HG03095 (cell line): ENCODE data around the gene PWWP2B.

Experiments
- ATAC-seq: cut with Tn5 transposase; IDR thresholded peaks from one replicate; pipeline ENCODE4 v1.9.1; 2021; ENCODE audit warnings: moderate library complexity; ENCODE audit not compliant: unreplicated experiment

The PWWP2B gene

DNA sequence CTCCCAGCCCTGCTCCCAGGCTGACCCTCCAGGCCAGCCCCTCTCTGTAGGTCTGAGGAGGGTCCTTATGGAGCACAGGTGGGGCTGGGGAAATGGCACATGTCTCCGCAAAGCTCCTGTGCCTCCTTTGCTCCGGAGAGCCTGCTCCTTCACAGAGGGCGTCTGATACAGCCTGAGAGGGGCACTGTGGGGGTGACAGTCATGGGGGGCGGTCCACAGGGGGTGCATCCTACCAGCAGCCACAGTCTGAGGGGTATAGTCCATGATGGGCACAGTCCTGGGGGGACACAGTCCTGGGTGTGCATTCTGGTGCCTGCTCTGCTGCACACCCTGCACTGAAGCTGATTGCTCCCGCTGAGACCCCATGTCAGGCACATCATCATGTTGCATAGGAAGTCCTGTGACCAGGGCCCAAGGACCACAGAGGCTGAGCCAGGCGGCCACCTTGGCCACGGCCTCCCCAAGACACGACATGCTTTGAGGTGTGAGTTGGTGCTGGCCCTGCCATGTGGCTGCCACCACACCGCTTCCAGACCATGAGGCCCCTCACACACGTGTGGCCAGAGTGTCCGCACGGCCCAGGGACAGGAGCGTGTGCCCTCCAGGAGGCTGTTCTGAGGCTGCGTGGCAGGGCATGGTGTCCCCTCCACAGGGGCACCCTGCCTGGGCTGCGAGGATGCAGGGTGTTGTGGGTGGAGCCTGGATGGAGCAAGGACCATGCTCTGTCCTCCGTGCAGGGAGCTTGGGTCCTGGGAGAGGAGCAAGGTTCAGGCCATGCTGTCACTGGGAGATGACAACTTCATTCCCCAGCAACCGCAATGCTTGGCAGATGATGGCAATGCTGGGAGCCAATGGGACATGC, 59.2 kb downstream of the PWWP2B start:
- ATAC-seq, result no peak

DNA sequence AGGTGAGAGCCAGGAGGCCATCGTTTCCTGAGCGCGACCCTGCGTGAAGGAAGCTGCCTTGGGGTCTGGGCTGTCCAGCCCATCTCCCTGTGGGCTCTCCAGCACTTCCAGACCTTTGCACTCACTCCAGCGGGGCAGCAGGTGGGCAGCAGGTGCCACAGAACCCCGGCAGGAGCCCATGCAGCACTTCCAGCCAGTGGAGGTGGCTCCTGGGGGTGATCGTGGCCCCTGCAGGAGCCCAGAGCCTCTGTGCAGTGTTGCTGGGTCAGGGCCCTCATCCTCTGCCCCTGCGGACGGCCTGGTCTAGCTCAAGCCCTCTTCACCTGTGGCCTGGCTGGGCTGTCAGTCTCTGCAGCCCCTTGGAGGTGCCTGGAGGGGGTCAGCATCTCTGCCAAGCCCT, 59.9 kb downstream of the PWWP2B start:
- ATAC-seq, result no peak

DNA sequence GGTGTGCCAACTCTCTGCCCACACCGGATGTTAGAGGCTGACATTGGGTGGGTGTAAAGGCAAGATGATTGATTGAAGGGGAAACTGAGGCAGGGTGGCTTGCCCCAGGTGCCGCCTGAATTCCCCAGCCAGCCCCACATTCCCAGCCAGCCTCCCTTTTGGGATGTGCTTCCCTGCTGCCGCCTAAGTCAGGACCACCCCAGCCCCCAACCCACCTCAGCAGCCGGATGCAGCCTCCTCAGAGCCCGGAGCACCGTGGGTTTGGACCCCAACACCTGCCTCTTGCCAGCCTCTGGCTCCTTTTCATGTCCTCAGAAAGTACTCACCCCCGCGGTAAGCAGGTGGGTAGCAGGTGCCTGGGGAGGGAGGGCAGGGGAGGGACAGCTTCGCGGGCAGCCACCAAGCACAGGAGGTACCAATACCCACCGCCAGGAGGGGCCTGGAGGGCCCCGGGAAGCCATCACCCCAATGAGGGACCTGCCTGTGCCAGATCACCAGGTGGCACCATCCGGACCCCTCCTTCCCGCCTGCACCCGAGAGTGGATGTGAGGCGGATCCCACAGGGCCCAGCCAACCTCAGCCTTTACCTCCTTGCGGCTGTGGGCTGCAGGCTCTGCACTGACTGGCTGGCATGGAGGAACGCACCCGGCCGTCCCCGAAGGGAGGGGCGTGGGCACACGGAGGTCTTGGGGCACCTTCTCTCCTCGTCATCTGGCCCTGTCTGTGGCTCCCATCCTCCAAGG, 60.5 kb downstream of the PWWP2B start:
- ATAC-seq, result no peak

DNA sequence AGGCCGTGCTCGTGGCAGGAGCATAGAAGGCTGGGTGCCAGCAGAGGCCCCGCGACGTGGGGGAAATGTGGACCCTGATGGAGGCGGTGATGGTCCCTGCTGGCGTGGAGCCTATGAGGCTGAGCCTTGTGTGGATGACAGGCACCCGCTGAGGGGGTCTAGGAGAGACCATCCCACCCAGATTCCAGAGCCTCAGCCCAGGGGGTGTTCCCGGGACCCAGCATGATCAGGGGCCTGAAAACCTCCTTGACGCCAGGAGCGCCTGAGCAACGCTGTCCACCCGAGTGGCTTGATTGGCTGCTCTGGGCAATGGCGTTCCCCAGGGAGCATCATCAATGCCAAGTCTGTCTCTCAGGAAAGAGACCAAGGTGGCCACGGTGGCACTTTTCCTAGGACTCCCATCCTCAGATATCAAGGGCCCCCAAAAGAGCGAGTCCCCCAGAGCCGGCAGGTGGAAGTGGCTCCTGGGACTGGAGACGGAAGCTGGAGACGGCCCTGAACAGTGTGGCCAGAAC, 61.1 kb downstream of the PWWP2B start:
- ATAC-seq, result no peak

DNA sequence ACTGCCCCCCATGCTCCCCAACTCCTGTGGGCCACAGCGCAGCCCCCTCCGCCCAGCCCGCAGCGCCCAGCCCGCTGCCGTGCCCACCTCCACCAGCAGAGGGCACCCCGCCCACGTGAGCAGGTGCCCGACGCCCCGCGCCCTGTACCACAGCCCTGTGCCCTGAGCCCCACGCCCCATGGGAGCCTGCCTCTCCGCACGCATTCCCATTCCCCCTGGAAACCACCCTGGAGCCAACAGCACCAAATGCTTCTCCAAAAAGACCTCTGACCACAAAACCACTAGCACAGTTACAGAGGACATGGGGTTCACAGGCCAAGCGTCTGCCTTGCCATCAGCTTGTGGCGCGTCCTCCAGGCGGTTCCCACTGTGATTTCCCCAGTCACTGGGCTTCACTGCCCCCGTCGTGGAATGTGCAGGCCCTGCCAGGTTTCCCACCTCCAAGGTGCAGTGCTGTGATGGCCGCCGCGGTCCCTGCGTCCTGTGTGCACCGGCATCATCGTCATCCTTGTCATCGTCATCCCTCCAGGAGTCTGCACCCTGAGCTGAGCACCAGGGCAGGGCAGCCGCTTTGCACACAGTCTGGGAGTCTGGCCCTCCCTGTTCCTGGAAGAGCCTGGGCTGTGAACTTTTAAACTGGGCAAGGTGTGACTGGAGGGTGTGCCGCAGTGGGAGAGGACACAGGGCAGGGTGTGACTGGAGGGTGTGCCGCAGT, 61.7 kb downstream of the PWWP2B start:
- no peak for ATAC-seq

DNA sequence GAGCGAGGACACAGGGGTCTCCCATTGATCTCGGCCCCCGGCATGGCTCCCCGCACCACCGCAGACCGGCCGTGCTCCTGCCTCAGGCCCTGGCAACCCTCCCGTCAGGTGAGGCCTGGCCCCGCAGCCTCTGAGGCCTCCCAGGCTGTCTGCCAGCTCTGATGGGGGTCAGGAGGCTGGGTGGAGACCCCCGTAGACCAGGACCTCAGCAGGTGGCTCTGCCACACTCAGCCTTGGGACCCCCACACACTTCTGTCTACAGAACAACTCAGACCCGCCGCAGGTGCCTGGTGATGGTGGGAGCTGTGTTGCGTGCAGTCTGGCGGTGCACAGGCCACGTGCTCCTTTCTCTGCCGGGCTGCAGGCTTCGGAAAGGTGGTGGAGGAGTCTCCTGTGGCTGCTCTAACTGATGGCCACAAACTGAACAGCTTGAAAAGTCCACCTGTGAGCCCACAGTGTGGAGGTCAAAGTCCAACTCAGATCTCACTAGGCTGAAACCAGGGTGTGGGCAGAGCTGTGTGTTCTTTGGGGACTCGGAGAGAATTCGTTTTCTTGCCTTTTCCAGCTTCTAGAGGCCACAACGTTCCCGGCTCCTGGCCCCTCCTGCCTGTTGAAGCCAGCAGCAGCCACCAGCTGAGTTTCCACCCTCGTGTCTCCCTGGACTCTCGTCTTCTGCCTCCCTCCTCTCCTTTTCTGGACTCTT, 62.5 kb downstream of the PWWP2B start:
- no peak for ATAC-seq

DNA sequence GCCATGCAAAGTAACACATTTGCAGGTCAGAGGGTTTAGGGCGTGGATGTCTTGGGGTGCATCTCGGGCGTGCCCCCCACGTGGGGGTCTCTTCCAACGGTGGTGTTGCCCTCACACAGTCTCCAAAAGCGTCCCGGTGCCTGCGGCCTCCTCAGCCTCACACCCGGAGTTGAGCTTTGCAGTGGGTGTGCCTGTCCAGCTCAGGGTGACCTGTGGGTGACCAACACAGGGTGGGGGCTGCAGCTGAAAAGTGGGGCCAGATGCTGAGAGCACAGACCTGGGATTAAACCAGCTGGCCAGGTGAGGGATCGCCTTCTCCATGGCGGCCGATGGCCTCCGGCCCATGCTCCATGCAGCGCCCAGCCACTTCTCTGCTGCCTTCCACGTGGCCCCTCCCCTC, 63.1 kb downstream of the PWWP2B start:
- ATAC-seq, result no peak

DNA sequence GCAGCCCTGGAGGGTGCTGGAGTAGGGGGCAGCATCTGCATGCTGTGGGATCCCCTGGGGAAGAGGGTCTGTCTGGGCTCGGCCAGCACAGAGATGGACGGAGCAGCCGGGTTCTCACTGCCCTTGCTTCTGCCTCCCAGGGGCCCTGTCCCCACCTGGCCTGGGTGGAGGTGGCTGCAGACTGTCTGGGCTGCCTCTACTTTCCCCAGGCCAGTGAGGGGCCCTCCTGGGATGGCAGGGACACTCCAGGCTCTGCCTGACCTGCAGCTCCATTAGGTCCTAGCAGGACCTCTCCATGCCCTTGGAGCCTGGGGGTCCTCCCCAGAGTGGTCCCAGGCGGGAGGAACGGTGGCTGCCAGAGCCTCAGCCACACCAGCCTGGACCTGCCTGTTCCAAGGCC, 63.7 kb downstream of the PWWP2B start:
- no peak for ATAC-seq

DNA sequence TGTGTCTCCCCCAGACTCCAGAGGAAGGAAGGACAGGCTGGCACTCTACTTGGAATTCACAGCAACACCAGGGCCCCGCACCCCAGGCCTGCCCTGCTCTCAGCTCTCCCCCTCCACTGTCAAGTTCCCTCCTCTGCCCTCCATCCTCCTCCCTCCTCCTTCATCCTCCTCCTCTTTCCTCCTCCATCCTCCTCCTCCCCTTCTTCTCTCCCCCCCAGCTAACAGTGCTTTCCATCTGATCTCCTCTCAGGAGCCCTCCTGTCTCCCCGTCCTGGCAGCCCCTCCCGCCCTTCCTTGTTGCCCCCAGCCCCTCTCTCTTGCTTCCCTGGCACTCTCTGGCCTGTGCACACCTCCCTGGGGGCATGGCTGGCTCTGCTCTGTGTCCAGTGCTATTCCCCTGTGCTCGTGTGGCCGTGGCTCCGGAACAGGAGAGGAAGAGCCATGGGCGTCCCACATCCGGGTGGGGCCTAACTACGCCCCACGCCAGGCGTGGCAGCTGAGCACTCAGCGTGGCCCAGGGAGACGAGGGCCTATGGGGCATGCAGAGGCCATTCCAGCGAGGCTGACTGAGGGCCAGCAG, 64.2 kb downstream of the PWWP2B start:
- no peak for ATAC-seq

DNA sequence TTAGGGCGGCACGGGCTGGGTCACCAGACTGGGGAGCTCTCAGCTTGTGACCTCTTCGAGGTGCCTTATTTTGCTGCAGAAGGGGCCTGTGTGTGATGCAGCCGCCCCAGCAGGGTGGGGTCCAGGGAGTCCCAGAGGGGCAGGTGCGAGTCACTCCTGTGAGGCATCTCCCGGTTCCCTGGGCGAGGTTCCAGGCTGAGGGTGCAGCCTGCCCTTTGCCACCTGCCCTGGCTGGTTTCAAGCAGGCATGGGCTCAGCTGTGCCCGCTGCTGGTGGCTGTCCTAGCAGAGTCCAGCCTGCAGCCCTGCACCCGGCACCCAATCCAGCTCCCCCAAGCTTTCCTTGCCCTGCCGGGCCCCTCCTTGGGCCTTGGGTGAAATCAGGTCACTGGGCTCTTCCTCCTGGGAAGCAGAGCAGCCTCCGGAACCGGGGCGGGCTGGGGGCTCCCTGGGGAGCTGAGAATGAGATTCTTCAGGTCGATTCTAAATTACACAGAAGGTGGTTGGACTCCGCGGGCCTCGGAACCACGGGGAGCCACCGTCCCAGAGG, 64.8 kb downstream of the PWWP2B start:
- no peak for ATAC-seq

DNA sequence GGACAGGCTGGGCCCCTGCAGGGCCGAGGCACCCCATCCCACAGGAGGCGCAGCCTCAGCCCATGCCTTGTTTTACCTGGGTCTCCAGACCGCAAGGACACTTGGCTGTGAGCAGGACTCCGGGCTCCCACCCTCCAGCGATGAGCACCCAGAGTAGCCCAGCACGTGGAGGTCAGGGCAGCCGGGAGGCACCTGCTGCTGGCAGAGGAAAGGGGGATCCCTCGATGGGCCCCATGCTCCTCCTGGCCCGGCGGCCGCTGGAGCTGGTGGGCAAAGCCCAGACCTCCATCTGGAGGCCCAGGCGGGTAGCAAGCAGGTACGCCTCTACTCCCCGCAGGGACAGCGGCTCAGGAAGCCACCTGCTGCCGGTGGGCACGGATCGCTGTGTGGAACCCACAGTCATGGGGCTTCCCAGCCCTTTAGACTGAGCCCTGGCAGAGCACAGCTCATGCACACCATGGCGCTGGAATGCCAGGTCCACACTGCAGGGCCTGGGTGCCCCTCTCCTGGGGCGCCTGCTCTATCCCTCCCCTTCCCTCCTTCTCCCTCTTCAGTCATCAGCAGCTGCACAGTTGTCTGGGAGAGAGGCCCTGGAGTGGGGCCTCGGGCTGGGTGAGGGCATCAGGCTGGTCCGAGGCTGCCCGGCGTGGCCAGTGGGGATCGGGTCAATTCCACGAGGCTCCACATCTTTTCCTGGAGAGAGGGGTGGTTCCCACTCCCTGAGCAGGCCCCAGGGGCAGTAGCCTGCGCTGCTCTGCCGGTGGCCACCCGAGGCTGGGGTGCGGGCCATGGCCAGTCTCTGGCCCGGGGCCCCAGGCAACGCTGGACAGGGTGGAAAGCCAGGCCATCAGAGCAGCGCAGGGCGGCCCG, 65.7 kb downstream of the PWWP2B start:
- no peak for ATAC-seq

DNA sequence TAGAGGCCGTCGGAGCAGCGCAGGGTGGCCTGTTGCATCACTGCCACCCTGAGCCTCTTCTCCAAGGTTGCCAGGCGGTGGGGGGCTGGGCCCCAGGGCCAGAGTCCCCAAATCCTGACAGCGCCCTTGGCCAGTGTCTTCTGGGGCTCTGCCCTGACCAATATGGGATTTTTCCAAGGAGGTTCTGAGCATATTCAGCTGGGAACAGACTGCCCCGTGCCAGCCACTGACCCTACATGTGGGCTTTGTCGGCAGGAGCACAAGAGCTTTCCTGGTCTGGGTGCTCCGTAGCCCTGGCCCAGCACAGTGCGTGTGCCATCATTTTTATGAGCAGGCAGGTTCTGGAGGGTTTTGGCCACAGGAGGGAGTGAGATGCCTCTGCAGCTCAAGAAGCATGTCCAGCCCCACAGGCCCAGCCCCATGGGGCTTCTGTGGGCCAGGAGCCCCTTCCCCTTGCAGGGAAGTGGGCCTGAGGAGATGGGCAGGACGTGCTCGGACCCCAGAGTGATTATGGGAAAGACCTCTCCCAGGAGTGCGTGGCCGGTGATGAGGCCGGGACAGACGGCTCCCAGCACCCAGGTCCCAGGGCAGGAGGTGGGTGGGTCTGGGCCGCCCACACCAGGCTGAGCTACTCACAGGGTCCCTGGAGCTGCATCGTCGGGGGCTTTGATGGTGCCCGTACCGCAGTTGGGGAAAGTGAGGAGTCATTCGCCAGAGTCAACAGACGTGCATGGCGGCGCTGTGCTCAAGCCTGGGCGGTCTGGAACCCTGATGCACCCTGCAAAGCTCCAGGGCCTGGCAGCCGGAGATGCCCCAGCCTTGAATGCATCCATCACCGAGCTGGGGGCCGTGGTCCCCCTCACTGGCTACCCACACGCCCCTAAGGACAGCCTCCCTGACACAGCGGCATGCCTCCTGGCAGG, 66.6 kb downstream of the PWWP2B start:
- ATAC-seq, result no peak

DNA sequence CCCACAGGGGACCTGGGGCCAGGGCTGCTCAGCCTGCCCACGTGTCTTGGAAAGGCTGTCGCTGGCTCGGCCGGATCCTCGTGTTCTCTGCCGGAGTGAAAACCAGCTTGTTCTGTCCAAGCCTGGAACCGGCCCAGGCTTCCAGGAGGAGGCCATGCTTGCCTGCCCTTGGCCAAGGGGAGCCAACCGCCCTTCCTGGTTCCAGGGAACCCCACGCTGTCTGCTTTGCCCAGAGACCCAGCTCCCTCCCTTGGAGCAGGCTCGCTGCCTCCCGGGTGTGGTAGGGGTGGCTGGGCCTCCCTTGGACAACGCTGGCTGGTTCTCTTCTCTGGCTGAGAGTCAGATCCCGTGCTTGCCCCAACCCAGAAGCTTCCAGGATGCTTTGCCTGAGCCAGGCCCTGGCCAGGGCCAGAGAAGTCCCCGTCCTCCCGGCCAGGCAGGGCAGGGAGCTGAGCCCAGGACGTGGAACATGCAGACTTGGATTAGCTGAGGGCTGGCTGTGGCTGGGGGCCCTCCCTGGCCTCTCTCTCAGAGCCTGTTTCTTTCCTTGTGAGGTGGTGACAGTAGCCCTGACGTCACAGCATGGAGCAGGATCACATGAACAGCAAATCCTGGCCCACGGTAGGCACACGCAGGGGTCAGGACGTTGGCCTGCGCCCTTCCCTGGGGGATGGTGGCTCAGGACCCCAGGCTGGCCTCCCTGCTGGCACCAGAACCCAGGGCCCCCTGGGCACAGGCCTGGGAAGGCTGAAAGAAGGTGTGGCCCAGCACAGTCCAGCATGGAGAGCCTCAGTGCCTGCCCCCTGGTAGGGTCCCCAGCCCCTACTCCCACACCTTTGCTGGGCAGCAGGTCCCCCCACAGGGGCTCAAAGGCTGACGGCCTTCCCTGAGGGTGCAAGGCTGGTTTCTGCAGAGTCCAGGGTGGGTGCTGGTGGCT, 67.5 kb downstream of the PWWP2B start:
- ATAC-seq, result no peak

DNA sequence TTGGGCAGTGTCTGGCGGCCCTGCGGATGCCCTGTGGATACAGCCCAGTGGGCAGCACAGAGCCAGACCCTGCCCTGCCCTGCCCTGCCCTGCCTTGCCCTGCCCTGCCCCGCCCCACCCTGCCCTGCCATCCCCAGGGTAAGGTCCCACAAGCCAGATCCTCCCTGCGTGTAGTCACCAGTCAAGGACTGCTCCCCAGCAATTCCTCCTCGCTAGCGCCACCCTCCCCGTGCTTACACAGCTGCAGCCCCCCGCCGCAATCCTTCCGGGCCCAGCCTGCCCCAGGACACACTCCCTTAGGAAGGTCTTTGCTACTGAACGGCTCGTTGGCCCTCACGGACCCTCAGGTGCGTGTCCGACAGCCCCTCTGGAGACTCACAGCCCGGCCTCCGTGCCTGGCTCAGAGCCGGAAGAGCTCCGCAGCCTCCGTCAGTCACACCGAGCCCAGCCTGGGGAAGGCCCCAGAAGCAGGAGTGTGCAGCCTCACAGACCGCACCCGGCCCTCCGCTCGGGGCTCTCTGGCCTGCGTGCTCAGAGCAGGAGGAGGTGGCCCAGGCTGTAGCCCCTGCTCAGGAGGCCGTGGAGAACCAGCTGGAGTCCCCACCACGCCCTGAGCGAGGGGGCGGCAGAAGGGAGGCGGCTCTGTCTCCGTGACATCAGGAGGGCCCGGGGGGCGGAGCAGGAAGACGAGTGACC, 68.3 kb downstream of the PWWP2B start:
- no peak for ATAC-seq

DNA sequence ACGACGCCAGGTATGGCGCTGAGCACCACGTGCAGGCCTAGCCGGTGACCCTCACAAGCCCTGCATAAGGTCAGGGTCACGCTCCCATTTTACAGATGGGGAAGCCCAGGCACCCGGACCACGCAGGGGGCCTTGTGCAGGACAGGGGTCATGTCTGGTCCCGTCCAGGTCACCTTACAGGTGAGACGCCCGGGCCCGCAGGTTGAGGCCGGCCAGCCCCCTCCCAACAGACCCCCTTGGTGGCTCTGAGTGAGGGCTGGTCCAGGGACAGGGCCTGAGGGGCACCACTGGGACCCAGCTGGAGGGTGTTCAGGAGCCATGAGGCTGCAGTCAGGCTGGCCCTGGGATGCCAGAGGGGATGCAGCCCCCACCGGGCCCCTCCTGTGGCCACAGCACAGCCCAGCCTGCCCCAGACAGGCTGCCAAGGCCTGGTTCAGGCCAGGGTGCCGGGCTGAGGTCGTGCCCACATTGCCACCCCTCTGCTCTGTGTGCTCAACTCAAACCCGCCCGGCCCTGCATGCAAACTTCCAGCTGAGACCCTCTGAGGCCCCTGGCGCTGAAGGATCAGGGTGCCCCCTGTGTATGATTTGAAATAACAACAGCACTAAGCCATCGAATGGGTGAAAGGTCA, 69.0 kb downstream of the PWWP2B start:
- ATAC-seq, result no peak
